HG03135 (cell line): ENCODE results near the gene CSPG4.
"Not testable (repeated sequence)": the region's sequence is repeated elsewhere in the genome, so short reads cannot be mapped to it uniquely, and the experiment has no call there.

Source experiments
- ATAC-seq: cut with Tn5 transposase; IDR thresholded peaks from one replicate; pipeline ENCODE4 v1.9.1; 2021; ENCODE audit warnings: mild to moderate bottlenecking, moderate library complexity; ENCODE audit not compliant: unreplicated experiment

Gene CSPG4

DNA sequence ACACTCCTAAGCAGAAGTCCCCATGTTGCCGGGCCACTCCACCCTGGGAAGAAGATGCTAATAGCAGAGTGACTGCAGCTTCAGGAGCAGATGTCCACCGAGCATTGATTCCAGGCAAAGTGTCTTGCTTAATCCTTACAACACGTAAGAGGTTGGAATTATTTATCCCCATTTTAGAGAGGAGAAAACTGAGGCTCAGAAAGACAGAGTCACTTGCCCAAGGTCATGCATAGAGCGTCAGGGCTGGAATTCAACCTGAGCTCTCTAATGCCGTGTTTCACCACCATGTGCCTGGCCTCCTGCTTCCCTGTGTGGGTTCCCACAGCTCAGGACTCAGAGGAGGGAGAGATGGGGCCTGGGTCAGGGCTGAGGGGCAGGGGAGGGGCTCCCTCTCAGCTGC, 7.3 kb downstream of the CSPG4 start:
- not testable (repeated sequence) for ATAC-seq

GRCh38 chr15:75704618-75705017, 8.0 kb downstream of the CSPG4 start:
- no peak for ATAC-seq

DNA sequence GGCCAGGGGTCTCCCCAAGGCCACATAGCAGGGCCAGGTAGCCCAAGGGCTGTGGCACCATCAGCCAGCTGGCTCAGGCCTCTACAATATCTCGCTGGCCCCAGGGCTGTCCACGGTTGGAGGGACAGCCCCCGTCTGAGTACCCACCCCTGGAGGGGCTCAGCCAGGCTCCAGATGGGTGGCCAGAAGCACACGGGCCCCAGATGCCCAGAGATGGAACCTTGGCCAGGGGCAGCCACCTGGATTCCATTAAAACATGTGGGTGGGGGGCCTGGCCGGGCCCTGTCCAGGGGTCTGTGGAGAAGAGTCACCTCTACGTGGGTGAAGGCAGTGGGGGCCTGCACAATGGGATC, 8.4 kb downstream of the CSPG4 start:
- no peak for ATAC-seq

GRCh38 chr15:75703440-75704262, 9.0 kb downstream of the CSPG4 start:
- ATAC-seq: not testable (repeated sequence)

DNA sequence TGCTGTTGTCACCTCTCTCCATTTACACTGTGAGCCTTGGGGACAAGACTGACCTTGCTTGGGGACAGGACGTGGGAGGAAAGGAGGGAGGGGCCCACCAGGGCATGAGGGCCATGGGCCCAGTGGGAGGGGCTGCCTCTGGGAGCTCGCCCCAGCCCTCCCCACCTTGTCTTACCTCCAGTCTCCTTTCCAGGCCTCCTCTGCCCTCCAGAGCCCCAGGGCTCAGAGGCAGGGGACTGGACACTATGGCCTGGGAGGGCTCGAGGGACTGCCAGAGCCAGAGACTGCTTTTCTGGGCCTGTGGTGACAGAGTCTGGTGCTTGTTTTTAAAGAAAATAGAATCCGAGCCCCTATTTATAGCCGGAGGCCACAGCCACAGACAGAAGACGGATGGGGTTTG, 10.2 kb downstream of the CSPG4 start:
- no peak for ATAC-seq

- not testable (repeated sequence) for ATAC-seq
Measured at GRCh38 chr15:75701071-75702003, 11.3 kb downstream of the CSPG4 start.

DNA sequence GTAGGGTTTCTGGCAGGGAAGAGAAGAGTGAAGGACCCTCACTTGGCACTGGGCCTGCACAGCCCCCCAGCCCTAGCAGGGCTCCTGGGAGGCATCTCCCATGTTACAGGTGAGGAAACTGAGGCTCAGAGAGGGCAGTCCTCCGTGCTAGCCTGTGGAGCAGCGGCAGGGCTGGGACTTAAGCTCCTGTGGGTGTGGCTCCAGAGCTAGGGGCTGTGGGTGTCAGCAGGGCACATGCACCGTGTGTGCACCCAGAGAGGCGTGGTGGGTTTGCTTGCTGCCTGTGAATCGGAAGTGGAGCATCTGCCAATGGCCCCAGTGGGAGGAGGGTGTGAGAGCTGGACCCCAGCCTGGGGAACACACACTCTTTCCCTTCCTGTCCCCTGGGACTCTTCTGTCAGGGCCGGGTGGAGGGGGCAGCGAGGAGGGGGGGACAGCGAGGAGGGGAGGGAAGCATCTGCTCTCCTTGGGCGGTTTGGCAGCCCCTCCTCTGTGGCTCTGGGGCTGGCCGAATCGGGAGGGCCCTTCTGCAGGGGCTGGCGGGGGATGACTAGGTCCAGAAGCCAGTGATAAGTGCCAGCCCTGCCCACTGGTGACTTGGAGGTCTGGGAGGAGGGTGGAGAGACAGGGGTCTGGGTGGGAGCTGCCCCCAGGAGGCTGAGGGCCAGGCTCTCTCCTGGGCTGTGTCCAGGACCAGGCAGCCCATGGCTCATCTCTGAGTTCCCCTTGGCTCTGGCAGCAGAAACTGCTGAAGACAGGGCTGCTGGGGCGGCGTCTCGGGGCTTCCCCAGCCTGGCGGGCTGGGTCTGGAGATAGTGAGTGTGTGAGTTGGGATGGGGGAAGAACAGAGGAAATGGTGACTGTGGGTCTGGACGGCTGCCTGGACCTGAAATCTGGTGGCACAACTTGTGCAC, 12.4 kb downstream of the CSPG4 start:
- peak; percentile 47 for ATAC-seq

GRCh38 chr15:75699517-75699916, 13.1 kb downstream of the CSPG4 start:
- not testable (repeated sequence) for ATAC-seq

DNA sequence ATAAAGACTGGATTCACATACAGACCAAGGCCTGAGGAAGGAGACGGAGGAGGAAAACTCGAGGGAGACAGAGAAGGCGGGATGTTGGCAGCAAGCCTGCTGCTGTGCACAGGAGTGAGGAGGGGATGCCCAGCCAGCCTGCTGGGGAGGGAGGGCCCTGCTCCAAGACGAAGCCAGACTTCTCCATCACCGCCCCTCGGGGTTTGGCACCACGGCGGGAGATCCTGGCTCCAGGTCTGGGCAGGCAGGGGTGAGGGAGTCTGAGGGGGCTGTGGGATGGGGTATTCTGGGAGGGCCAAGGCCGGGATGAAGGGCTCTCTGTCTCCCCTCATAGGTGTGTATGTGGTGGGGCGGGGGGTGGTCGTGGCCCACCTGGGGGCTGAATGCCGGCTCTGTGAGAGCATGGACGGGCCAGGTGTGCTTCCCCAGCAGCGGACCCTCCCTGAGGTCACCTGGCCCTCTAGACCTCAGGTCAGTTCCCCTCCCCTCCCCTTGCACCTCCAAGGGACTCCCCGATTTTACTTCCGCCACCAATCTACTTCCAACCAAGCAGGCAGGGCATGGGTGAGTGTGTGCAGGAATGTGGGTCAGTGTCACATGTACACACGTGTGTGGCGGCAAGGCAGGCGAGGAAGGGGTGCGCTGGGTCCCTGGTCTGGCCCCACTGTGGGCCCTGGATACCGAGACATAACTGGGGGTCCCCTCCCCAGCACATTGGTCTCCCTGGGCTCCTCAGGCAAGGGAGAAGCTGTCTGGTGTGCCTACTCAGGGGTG, 14.5 kb downstream of the CSPG4 start:
- not testable (repeated sequence) for ATAC-seq

GRCh38 chr15:75697523-75697922, 15.1 kb downstream of the CSPG4 start:
- no peak for ATAC-seq

DNA sequence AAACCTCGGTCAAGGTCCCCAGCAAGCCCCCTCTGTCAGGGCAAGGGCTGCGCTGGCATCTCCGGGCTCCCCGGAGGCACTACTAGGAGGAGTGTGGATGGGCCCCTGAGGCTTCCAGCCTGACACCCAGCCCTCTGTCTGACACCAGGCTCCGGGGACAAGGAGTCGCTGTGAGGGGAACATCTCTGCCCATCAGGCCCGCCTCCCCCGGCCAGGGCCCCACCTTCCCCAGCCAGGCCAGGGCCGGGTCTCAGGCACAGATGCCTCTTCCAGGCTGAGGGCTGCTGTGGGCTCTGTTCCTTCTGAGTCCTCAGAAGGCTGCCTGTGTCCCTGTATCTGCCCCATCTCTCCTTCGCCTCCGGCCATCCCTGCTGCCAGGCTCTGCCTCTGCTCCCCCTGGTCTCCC, 15.8 kb downstream of the CSPG4 start:
- no peak for ATAC-seq

DNA sequence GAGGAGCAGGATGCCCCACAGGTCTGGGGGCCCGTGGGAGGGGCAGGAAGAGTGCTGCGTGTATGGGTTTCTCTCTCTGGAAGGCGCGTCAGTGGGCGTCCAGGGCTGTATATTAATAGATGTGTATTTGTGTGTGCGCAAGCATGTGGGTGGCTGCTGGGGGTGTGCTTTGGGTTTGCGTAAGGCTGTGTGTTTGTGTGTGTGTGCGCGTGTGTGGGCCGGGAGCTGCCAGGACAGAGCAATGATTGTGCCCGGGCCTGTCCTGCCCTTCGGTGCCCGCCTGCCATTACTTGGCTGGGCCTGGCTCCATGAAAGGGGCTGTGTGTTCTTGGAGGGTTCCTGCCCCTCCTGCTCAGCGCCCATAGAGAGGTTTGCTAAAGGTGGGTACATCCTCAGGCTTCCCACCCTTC, 16.3 kb downstream of the CSPG4 start:
- ATAC-seq: no peak

DNA sequence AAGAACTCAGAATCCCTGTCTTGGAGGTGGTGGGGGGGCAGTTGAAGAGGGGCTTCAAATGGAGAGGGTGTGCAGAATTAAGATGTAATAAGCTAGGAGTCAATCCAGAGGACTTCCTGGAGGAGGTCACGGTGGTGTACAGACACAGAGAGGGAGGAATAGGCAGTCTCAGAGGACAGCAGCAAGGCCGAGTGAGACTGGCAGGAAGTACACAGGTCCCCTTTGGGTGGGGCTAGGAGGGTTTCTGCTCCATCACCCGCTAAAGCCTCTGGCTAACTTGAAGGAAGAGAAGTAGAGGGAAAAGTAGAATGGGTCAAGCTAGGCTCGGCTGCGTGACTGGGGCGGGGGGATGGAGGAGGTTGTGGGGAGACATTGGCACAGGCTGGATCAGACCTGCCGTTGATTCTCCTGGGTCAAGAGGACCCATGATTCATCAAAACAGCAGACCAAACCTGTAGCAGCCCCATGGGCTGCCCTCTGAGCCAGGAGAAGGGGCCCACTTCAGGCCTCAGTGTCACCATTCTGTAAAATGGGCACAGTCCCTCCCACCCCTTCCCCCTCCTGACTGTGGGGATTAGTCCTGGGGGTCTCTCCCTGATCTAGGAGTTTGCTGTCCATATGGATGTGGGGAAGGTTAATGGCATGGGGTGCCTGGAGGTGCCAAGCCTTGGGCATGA, 16.9 kb downstream of the CSPG4 start:
- ATAC-seq: no peak

- no peak for ATAC-seq
Measured at GRCh38 chr15:75695220-75695619, 17.4 kb downstream of the CSPG4 start.

DNA sequence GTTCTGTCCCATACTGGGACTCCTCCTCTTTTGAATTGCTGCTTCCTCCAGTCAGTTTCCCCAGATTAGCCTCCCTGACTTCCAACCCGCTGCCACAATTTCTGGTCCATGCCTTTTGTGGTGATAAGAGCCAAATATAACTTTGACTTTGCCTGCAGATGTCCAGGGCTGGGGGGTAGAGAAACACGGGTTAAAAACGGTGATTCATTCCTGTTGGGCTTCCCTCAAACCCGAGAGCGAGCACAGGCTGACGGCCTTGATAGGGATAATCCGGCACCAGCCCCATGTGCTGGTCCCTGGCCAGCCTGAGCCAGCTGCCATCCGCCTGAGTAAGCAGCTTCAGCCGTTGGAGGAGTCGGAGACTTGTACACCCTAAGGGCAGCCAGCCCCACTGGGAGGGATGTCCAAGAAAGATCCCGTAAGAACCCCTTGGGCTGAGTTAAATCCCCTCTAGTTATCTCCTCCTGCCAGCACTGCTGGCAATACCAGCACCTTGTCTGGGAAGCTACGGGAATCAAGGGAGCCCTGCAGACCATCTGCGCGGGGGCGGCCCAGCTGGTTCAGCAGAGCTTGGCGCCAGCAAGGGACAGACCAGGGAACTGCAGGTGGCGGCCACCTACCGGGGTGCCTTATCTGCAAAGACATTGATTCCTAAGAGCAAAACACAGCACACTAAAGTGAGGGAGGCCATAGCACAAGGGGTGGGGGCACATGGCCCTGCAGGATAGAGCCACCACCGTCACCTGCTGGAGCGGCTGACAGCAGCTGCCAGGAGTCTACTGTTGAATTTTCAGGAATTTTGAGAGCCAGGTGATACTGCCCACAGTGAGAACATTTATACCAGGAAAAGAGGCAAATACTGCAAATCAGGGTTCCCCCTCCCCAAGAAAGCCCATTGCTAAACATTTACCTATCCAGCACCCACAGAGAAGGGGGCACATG, 18.1 kb downstream of the CSPG4 start:
- ATAC-seq: no peak

- ATAC-seq: no peak
Measured at GRCh38 chr15:75693501-75694240, 19.0 kb downstream of the CSPG4 start.

DNA sequence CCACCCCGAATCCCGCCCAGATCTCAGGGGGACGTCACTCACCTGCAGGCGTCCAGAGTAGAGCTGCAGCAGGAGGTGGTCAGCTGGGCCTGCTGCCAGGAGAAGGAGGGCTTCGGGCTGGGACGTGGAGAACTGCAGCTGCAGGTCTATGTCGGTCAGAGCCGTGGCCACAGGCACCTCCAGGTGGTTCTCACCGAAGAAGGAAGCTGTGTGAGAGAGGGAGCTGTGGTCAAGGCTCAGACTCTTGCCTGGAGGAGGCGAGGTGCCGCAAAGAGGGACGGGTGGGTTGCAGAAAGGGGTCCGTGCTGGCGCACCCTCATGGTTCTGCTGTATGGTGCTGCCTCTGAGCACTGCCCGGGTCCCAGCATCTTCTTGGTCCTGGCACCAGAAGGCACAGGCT, 19.6 kb downstream of the CSPG4 start:
- not testable (repeated sequence) for ATAC-seq

DNA sequence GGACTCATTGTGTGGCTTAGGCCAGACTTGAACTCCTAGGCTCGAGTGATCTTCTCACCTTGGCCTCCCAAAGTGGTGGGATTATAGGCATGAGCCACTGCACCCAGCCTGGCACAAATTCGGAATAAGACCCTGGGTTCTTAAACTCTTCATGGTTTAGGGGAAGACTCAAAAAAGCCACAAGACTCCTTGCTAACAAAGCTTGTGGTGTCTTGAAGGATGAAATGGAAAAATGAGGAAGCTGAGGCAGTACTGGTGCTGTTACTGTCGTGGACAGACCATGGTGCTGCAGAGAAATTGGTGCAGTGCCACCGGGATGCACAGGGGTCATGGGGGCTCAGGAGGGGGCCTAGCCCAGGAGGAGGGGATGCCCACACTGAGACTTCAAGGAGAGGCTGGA, 20.3 kb downstream of the CSPG4 start:
- not testable (repeated sequence) for ATAC-seq
